GM18508 (cell line): ENCODE results near the gene CIC.

Experiments
- ATAC-seq: cut with Tn5 transposase; IDR thresholded peaks from one replicate; pipeline ENCODE4 v1.9.1; 2021; ENCODE audit warnings: moderate number of reproducible peaks; ENCODE audit not compliant: insufficient read depth, unreplicated experiment

Gene CIC

DNA sequence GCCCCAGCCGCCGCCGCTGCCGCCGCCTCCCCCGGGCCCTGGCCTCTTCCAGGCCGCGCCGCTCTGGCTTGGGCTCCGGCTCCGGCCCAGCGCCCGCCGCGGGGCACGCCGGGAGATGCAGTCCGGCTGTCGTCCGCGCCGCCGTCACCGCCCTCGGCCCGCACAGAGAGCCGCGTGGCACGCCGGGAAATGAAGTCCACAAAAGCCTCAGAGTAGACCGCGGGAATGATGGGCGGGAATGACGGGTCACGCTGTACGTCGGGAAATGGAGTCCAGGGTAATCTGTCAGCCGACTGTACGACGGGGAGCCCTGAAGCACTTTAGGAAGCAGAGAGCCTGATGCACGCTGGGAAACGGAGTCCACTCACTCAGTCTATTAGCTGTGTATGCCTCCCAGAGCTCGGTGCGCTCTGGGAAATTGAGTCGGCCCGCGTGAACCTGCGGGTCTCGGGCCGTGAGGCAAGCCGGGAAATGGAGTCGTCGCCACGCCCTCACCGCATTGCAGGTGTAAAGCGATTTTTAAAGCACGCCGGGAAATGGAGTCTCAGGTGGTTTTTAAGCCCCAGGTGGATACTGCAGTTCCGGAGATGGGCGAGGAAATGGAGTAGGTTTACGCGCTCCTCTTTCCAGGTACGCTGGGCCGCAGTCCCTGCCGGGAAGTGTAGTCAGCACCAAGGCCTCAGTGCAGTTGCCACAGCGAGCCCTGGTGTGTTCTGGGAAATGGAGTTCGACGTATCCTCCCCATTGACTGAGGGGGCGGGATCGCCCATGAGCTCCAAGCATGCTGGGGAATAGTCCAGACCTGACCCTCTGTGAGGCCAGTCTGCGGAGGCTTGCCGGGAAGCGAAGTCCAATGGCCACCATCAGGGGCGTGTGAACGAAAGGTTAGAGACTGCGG, 26.3 kb upstream of the CIC start, which contains the start of gene GSK3A:
TSS of gene GSK3A (minus strand) at position 91 of the 898 bp plus-strand sequence. CDS start 137 bp downstream, outside the sequence.
- peak; percentile 38 for ATAC-seq

DNA sequence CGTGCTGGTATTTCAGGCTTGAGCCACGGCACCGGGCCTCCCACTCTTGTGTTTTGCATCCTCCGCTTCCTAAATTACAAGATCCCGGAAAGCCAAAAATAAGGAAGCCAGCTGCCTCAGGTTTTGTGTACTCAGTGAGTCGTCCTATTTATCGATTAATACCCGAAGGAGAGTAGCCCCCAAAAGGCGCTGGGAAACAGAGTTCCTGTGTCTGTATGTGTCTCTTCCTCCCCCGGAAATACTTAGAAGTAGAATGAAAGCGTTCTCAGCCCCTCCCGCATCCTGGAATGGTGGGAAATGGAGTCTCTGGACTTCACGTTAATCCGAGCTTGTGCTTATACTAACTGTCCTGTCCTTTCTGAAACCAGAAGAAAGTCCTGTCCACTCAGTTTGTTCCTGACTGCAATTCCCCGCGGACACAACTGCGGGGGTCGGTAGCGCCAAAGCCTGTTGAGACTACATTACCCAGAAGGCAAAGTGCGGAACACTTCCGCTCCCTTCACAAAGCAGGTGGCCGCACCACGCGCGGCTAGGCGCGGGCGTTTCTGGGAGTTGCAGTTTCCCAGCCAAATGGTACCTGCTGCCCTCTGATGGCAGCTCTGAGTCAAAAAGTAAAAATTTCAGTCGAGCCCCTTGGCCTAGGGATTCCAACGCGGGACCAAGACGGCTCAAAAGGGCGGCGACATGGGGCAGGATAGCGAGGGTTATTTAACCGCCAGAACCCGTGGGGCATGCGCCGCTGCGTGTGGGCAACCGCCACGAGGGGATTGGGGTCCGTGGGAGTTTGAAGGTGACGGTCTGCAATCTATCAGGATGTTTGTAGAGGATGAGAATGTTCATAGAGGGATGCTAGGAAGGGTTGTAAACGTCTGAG, 24.5 kb upstream of the CIC start:
- ATAC-seq = peak; percentile 30

DNA sequence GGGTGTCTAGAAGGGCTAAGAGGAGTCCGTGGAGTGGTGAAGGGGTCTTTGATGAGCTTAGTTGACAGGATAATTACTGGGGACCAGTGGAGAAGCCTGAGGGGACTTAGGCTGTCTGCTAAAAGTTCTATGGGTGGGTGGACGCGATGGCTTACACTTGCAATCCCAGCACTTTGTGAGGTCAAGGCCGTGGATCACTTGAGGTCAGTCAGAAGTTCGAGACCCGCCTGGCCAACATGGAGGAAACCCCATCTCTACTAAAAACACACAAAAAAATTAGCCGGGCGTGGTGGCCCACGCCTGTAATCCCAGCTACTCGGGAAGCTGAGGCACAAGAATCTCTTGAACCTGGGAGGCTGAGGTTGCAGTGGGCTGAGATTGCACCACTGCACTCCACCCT, 23.8 kb upstream of the CIC start:
- ATAC-seq = no peak

DNA sequence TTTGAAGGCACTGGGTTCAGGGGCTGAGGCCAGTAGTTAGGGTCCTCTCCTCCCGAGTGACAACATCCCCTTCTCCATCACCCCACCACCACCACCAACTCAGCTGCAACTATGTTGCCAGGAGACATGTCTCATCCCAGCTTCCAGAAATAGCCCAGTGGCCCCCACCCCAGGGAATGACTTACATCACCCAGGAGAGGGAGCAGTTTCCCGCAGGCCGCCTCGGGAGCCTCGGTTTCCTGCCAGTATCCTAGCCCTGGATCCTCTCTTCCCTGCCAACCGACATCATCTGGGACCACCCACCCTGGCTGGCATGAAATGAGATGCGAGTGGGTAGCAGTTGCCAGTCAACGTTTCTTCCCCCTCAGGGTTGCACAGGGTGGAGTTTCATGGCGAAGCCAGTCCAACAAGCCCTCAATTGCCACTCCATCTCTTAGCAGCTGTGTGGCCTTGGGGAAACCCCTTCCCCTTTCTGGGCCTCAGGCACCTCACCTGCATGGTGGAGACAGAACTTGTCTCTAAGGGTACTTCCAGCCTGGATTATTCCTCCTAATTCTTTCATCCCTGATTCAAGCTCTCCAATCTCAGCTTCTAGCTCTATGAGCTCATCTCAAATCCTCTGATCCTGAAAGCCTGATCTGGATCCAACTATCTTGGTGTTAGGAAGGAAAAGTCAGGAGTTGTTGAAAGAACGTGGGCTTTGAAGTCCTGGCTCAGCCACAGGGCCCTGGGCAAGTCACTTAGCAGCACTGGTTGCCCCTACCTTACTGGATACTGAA, 22.7 kb upstream of the CIC start:
- ATAC-seq = no peak

DNA sequence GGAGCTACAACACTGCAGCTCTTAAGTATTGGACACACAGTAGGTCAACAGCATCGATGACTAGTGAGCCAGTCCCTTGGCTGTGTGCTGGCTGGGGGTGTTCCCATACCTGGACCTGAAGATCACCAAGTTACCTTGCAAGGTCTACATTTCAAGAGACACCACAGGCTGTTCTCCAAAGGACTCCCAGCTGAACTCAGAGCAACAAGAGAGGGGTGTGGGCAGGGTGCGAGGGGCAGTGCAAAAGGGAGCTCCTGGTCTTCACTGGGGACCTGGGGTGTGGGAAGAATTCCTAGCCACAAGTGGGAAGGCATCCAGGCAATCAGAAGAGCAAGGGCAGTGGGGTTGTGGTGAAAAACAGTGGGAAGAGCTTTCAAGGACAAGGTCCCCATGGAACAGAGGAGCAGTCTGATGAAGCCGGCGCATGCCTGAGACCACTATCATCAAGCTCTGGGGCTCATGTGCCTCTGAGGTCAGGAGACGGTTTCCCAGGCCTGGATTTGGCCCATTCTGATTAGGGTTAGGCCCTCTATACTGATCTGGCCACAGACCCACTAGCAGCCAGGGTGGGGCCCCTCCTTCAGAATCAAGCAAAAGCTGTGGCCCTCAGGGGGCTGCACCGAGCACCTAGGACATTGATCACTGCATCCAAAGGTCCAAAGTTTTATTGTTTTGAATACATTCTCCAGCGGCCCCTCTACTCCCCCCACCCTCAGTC, 22.0 kb upstream of the CIC start:
- no peak for ATAC-seq

DNA sequence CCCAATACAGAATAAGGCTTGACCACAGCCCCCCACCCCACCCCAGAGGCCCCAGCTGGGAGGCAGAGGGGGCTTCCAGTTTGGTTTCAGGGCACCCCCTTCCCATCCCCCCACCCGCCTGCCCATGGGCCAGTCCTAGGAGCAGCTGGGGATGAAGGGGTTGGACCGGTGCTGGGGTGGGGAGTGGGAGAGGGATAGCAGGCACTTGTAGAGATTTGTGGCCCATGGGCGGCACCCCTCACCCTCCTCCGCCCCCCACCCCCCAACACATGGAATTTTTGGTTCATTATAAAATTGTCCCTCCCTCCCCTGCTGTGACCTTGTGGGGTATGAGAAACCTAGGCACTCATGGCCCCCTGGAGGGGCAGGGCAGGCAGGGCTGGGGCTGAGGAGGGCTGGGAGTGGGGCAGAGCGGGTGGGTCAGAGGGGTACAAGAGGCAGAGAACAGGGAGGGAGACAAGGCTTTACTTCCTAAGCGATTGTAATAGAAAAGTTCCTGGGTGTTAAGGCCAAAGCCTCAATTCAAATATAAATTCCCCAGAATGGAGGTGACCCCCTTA, 21.3 kb upstream of the CIC start:
- ATAC-seq = no peak

DNA sequence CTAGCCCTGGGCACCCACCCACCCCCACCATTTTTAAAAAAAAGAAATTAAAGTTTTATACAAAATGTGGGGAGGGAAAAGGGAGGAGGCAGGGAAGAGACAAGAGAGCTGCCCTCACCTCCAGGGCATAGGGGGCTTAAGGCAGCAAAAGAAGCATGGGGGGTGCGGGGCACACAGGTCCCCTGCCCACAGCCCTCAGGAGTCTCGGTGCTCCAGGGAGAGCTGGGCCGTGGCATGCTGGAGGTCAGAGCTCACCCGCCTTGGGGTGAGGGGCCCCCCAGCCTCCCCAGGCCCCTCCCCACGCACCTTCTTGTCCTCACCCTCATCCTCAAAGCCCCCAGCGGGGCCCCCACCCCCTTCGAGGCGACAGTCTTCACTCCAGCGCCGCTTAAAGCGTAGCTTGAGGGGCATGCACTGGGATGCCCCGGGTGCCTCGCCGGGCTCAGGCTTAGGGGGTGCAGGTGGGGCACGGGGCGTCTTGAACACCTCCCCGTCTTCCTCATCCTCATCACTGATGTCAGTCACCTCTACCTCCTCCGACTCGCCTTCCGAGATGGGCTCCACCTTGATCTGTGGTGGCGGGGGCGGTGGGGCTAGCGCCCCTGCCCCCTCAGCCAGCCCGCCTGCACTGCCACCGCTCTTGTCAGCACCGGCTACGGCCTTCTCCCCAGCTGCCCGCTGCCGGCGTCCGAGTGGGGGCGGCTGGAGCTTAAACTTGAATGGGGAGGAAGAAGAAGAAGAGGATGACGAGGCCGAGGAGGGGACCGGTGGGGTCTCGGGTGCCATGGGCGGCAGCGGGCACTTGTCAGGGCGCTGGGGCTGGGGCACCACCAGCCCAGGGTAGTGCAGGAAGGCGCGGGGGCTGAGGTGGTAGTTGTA, 20.5 kb upstream of the CIC start:
- ATAC-seq = no peak

DNA sequence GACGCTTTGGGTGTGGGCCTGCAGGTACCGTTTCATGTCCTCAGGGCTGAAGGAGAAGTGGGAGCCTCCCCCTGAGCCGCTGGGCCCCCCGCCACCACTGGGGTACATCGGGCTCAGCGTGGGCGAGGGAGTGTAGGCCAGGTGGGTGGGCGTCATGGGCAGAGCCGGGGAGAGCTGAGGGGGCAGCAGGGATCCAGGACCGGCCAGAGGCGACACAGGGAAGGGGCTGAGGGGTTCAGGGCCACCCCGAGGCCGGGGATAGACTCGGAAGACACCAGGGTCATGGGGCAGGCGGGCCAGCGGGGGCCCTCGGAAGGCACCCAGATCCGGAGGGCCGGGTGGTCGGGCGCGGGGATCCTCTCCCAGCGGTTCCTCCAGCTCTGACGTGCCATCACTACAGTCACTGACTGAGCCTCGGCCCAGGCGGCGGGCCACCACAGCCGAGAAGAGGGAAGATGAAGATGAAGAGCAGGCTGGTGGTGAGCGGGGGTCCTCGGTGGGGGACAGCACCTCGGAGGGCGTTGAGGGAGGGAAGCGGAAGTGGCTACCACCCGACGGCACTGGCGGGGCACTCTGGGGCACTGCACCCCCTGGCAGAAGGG, 19.8 kb upstream of the CIC start:
- no peak for ATAC-seq

DNA sequence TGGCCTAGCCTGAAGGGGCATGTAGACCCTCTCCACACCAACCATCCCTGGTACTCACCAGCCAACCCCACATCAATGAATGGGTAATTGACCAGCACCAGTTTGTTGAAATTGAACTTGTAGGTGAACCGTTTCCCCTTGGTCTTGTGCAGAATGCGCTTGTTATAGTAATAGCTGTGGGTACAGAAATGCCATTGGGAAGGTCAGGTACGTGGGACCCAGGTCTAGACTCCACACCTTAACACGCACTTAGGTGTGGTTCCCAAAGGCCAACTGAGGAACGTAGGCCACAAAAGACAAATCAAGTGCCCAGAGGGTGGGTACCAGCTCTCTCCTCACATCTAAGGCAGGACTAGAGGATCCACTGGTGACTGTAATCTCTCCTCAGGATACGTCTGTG, 19.3 kb upstream of the CIC start:
- ATAC-seq = no peak

DNA sequence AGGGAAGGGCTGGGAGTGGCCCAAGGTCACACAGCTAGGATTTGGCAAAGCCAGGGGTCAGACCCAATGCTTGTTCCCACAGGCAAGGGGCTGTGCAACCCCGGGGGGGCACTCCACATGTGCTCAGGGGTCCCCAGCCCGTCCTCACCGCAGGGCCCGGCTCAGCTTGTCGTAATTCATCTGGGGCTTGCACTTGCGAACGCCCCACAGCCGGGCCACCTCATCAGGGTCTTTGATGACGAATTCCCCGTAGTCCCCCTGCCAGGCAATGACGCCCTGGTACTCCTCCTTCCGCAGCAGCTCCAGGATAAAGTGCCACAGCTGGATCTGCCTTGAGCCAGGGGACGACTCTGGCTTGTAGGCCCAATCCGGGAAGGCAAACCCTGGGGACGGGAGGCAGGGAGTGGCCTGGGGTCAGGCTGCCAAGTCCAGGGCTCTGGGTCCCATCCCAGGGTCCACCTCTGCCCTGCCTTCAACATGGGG, 18.8 kb upstream of the CIC start:
- ATAC-seq = no peak

DNA sequence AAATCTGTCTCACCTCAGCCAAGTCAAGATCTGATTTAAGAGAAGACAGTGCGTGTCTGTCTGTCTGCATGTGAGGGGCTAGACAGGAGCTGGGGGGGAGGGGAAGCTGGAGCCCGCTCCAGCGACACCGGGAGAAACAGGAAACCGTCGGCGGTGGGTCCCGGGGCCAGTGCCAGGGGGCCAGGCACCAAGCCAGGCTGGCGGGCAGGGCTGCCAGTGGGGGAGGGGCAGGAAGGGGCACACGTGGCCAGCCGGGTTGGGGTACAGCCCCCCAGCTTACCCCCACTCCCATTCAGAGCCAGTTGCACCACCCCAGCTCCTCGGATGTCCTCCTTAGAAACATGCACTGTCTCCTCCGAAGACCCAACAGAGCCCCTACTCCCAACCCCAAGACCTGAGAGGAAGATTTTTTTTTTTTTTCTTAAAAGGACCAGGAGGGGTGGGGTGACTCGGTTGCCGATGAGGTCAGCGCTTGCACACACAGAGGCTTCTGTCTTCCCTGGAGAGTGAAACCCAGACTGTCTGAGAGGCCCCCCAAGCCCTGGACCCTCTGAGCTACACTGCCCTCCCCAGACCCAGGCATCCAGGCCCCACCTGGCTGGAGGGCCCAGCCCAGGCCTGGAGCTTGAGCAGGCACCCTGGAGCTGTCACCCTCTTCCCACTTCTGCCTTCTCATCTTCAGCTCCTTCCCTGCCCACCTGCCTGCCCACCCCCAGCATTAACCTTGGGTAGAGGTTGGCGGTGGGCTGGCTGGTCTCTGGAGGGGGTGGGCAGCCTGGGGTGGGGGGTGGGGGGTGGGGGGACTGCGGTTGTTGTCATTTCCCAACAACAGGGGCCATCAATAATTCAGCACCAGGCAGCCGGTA, 18.2 kb upstream of the CIC start:
- no peak for ATAC-seq

DNA sequence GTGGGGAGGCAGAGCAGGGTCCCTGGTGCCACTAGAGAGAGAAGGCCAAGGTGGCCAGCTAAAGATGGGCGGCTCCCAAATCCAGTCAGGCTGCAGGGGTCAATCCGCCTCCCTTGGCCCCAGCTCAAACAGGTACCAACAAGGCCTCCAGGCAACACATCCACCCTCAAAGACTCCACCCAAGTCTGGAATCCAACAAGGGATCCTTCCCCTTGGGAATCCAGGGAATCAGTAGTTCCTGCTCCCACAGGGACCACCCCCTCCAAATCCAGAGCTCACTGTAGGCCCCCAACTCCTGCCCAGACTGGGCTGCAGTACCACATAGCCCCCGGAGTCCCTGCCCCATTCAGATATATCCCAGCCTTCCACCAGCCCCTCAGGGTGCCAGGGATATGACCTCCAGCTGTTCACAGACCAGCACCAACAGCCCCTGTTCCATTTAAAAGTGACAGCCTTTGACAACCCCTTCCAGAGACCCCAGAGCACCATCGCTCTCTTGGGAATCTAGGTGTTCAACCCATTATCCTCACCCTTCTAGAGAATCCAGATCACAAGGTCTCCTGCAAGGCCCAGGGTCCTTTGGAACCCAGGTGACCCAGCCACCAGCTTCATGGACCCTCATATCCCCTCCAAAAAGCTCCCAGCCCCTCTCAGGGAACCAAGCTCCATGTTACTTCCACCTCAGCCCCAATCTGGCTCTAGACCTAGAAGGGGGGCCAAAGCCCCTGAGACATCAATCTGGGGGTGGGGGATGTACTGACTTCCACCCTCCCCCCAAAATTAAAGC, 17.3 kb upstream of the CIC start:
- ATAC-seq = no peak

DNA sequence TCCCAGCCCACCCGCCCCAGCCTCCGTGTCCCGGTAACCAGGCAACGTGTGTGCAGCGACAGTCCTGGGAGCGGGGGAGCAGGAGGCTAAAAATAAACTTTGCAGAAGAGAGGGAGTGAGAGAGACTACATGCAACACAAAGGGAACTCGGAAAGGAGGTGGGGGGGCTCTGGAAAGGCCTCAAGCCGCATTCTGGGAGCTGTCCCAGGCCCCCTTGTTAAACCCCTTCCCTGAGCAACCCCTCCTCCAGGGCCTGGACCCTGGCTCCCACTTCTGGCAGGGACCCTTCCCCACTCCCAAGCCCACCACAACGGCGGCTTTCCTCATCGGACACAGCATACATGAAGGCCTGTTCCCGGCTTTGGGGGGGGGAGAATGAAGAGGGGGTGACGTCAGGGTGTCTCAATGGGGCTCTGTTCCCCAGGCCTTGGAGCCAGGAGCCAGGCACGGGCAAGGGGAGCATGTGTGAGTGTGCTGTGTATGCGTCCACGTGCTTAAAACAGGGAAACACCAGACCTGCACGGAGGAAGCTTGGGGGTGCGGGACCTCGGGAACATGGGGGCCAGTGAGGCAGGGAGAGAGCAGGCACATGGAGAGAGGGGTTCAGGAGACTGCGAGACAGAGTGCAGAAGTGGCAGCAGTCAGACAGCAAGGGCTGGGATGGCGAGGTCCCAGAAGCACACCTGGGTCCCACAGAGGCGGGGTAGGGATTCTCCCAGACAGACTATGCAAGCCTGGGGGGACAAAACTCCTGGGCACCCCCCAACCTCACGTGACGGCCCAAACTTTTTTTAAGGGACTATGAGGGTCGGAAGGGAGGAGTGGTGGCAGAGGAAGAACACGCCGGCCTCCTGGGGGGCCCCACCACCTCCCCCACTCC, 16.4 kb upstream of the CIC start:
- no peak for ATAC-seq

DNA sequence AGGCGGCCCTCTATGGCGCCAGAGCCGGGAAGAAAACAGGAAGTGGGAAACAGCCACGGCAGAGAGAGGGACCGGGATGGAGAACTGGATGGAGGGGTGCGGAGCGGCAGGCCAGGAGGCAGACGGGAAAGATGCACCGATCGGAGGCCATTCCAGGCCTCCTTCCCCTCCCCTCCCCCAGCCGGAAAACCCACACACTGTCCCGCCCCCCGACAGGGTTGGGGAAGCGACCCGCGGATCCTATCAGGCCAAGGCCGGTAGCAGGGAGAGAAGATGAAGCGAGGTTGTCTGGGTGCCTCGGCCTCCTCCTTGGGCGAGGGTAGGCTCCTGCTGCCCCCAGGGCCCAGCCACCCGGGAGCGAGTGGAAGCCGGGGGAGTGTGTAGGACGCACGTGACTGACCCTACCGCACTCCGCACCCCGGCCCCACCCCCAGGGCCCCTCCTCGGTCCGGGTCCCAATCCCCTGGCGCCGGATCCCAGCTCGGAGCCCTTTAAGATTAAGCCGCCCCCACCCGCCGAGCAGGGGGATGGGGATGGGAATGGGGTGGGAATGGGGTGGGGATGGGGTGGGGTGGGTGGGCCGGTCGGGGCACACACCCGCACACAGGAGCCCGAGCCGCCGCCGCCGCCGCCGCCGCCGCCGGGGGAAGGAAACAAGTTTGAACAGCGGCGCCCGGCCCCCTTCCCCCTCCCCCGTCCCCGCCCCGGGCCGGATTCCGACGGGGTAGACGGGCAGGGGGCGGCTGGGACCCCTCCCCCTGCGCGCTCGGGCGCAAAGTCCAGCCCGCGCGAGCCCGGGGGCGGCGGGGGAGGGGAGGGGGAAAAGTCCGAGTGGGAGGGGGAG, 15.6 kb upstream of the CIC start:
- ATAC-seq = no peak
